ENCODE measurements around the gene ASB12. TPM values are rescaled to one million over a fixed set of nuclear protein-coding genes. Genes with fewer than 3 reads are reported as not detected.
"Not testable (repeated sequence)": the region's sequence is repeated elsewhere in the genome, so short reads cannot be mapped to it uniquely, and the experiment has no call there.

The ASB12 gene, protein sequence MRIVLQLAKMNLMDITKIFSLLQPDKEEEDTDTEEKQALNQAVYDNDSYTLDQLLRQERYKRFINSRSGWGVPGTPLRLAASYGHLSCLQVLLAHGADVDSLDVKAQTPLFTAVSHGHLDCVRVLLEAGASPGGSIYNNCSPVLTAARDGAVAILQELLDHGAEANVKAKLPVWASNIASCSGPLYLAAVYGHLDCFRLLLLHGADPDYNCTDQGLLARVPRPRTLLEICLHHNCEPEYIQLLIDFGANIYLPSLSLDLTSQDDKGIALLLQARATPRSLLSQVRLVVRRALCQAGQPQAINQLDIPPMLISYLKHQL
- 0.33 TPM for total RNA-seq (ENCODE audit: unreplicated experiment)
- long read RNA-seq: 0 reads

DNA sequence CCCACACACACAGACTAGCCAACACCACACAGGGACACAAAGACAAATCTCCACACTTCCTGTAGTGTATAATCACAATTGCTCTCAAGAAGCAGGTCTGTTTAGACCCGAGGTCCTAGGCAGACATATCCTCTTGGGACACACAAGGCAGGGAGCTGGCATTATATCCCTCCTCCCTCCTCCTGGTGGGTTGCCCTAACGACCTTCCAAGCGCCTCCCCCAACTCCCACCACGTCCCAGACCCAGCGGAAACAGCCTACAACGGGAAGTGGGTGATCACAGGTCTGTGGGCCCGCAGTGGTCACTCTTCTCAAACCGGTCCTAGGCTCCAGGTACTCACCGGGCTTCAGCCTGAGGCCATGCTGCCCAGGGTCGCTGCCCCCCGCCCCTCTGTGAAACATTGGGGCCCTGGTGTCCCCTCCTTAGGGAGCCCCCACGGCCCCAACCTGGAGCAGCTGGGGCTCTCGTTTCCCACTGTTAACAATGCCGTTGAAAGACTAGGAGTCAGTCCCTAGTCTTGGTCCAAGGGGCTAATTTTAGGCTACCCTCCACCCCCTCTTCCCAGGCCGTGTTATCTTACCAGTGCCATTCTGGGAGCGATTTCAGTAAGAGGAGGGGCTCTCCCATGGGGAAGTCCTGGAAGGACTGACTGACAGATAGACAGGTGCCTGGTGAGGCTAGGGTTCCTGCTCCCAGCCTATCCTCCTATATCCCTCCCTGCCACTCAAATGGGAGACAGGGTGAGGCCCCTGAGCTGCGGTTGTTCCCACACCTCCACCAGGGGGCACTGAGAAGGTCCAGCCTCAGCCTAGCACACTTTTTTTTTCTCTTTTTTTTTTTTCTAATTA is at the start of gene ASB12:
Gene ASB12 (minus strand): TSS at position 485 of the 848 bp plus-strand sequence. CDS start 4,957 bp downstream, outside the sequence.
- no peak for DNase-seq (ENCODE audit: low spot score)
- H3K9me3 Mint-ChIP-seq (ENCODE audit: unreplicated experiment): no peaks in the 10 kb centered on the region

DNA sequence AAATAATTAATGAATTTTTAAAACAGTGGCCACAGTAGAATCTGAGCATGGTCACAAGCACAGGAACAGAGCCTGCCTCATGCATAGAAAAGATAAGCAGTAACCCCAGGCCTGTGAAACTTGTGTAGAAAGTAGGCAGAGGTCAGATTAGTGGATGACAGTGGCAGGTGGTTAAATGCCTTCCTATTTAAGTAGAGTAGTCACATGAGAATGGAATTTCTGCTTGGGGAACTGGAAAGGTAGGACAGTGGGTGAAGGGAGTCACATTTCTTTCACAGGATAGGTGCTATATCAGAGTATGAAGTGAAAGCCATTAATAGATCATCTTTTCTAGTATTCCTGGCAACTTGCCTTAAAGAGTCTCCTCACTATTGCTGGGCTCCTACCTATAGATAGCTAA is 34.9 kb upstream of the ASB12 start:
- Mint-ChIP-seq H3K36me3 (ENCODE audit: low read depth, unreplicated experiment) (no peaks in the 10 kb centered on the region), H3K27ac (ENCODE audit: unreplicated experiment) (no peak overlapping the region), H3K4me3 (ENCODE audit: unreplicated experiment) (no peak overlapping the region), H3K27me3 (ENCODE audit: unreplicated experiment) (no peaks in the 10 kb centered on the region), H3K9me3 (ENCODE audit: unreplicated experiment) (no peaks in the 10 kb centered on the region), H3K4me1 (ENCODE audit: unreplicated experiment) (no peaks in the 10 kb centered on the region)
- DNase-seq (ENCODE audit: low spot score): no peak
- TF ChIP-seq, protein P1, sequence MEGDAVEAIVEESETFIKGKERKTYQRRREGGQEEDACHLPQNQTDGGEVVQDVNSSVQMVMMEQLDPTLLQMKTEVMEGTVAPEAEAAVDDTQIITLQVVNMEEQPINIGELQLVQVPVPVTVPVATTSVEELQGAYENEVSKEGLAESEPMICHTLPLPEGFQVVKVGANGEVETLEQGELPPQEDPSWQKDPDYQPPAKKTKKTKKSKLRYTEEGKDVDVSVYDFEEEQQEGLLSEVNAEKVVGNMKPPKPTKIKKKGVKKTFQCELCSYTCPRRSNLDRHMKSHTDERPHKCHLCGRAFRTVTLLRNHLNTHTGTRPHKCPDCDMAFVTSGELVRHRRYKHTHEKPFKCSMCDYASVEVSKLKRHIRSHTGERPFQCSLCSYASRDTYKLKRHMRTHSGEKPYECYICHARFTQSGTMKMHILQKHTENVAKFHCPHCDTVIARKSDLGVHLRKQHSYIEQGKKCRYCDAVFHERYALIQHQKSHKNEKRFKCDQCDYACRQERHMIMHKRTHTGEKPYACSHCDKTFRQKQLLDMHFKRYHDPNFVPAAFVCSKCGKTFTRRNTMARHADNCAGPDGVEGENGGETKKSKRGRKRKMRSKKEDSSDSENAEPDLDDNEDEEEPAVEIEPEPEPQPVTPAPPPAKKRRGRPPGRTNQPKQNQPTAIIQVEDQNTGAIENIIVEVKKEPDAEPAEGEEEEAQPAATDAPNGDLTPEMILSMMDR (IDR thresholded peaks at IDR 0.05; ENCODE audit: unreplicated experiment): no peak

More for the DNA sequence above, at the start of gene ASB12:
- Mint-ChIP-seq H3K27ac (ENCODE audit: unreplicated experiment) (no peak within 1 kb of the TSS), H3K36me3 (ENCODE audit: low read depth, unreplicated experiment) (no peaks in the 10 kb centered on the region), H3K27me3 (ENCODE audit: unreplicated experiment) (no peaks in the 10 kb centered on the region), H3K4me3 (ENCODE audit: unreplicated experiment) (no peak within 1 kb of the TSS), H3K4me1 (ENCODE audit: unreplicated experiment) (no peaks in the 10 kb centered on the region)
- TF ChIP-seq, protein P1 (IDR thresholded peaks at IDR 0.05; ENCODE audit: unreplicated experiment): no peak

DNA sequence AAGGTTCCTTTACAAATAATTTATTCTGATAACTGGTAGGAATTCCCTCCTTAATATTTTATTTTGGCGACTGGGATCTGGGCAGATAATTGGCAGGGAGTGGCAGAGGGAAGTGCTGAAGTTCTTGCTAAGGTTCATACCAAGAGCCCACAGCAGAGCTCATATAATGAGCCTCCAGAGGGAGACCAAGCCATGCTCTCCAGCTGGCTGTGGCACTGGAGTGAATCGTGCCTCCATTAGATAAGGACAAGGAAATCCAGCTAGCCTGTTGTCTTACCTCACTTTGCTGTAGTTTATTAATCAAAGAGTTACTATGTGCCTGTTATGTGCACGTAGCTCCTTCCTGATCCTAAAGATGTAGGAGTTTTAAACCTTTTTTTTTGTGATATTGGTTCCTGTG is 1.3 kb downstream of the ASB12 start:
- TF ChIP-seq, protein P1 (IDR thresholded peaks at IDR 0.05; ENCODE audit: unreplicated experiment): no peak
- Mint-ChIP-seq H3K9me3 (ENCODE audit: unreplicated experiment) (no peaks in the 10 kb centered on the region), H3K36me3 (ENCODE audit: low read depth, unreplicated experiment) (no peaks in the 10 kb centered on the region), H3K27ac (ENCODE audit: unreplicated experiment) (no peak overlapping the region), H3K4me1 (ENCODE audit: unreplicated experiment) (no peaks in the 10 kb centered on the region), H3K27me3 (ENCODE audit: unreplicated experiment) (no peaks in the 10 kb centered on the region), H3K4me3 (ENCODE audit: unreplicated experiment) (no peak overlapping the region)
- no peak for DNase-seq (ENCODE audit: low spot score)

DNA sequence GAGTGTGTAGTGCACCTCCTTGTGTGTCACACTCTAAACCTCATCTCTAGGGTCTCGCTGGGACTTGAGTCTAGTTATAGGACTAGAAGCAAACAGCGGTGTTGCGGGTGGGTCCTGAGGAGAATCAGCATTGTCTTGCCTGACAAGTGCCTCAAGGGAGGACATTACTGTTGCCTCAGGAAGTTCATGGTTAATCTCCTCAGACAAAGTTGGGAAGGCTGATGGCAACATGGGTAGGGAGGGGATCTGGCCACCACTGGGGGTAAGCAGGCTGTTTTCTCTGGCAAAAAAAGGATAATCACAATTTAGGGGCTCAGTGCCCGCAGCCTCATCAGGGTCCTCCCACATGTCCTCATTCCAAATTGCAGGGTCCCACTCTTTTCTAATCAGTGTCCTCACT is 12.4 kb downstream of the ASB12 start:
- no peak overlapping the region for H3K27ac Mint-ChIP-seq (ENCODE audit: unreplicated experiment)
- no peaks in the 10 kb centered on the region for H3K9me3 Mint-ChIP-seq (ENCODE audit: unreplicated experiment)
- H3K36me3 Mint-ChIP-seq (ENCODE audit: low read depth, unreplicated experiment): no peaks in the 10 kb centered on the region
- no peaks in the 10 kb centered on the region for H3K27me3 Mint-ChIP-seq (ENCODE audit: unreplicated experiment)
- TF ChIP-seq, protein P1 (IDR thresholded peaks at IDR 0.05; ENCODE audit: unreplicated experiment): no peak
- DNase-seq (ENCODE audit: low spot score): no peak
- no peaks in the 10 kb centered on the region for H3K4me1 Mint-ChIP-seq (ENCODE audit: unreplicated experiment)
- H3K4me3 Mint-ChIP-seq (ENCODE audit: unreplicated experiment): no peak overlapping the region

DNA sequence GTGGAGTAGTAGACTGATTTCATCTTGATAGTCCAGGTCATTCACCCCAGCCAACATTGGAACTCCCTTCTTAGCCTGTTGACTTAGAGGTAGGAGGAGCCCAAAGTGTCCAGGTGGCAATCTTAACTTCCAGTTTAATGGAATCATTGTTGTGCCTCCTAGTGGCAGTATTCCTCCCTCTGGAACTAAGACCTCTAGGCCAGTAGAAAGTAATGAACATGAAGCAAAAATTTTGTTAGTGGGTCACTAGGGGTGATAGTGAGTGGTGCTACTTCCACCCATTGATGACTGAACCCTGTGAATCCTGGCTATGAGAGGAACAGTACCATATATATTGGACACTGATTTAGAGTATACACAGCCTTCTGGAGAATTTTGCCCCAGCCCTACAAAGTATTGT is 16.4 kb downstream of the ASB12 start:
- not testable (repeated sequence) for H3K4me1 Mint-ChIP-seq (ENCODE audit: unreplicated experiment); DNase-seq (ENCODE audit: low spot score); H3K9me3 Mint-ChIP-seq (ENCODE audit: unreplicated experiment); H3K27ac Mint-ChIP-seq (ENCODE audit: unreplicated experiment); H3K27me3 Mint-ChIP-seq (ENCODE audit: unreplicated experiment); H3K36me3 Mint-ChIP-seq (ENCODE audit: low read depth, unreplicated experiment); H3K4me3 Mint-ChIP-seq (ENCODE audit: unreplicated experiment)
